ENCODE data around the gene RMC1. TPM values are rescaled to one million over a fixed set of nuclear protein-coding genes. Genes with fewer than 3 reads are reported as not detected.
A peak's percentile ranks its signal among the peaks of the same experiment; 100 is the strongest.

The RMC1 gene
- total RNA-seq, 1 donor from 2014 or later: 28.3 TPM

DNA sequence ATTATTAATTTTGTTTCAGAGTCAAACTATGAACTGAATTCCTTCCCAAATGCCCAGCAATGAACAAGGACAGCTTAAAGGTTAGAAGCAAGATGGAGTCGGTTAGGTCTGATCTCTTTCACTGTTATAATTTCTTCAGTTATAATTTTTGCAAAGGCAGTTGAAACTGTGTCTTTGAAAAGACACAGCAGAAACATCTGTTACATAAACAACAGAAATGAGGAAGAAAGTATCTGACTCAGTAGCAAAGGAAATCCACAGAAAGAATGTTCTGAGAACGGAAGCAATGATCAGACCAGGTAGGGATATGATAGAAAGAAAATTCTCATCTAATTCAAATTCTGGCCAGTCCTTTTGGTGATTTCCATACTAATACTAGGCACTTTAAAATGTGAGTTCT, 5.2 kb upstream of the RMC1 start:
- Mint-ChIP-seq H3K4me3 (ENCODE audit: unreplicated experiment) (no peak overlapping the region), H3K9me3 (ENCODE audit: unreplicated experiment) (no peaks in the 10 kb centered on the region), H3K27me3 (ENCODE audit: low read depth, unreplicated experiment) (peaks cover 2% of the 10 kb centered on the region), H3K36me3 (ENCODE audit: low read depth, unreplicated experiment) (no peaks in the 10 kb centered on the region), H3K27ac (ENCODE audit: unreplicated experiment) (no peak overlapping the region), H3K4me1 (ENCODE audit: low read depth, unreplicated experiment) (peaks cover 18% of the 10 kb centered on the region)
- Histone ChIP-seq H3K4me1 (ENCODE audit: insufficient read depth, low read length) (peaks cover 6% of the 10 kb centered on the region), H3K9me3 (ENCODE audit: insufficient read depth, low read depth, low read length) (no peaks in the 10 kb centered on the region), H3K4me3 (ENCODE audit: insufficient read depth, low read depth, low read length) (no peak overlapping the region), H3K36me3 (ENCODE audit: insufficient read depth, low read length) (no peaks in the 10 kb centered on the region), H3K27ac (ENCODE audit: low read depth, low read length) (no peak overlapping the region), H2AFZ (ENCODE audit: low read depth, low read length) (no peak overlapping the region), H4K20me1 (ENCODE audit: insufficient read depth, low read length) (no peaks in the 10 kb centered on the region), H3K4me2 (ENCODE audit: low read length) (no peak overlapping the region), H3K9ac (ENCODE audit: low read length) (no peak overlapping the region), H3K27me3 (ENCODE audit: insufficient read depth, low read length) (no peaks in the 10 kb centered on the region), H3K79me2 (ENCODE audit: insufficient read depth, low read length) (no peaks in the 10 kb centered on the region)
- DNase-seq (ENCODE audit: low read depth) (no peak), FAIRE-seq (no peak)
- TF ChIP-seq, protein P1, sequence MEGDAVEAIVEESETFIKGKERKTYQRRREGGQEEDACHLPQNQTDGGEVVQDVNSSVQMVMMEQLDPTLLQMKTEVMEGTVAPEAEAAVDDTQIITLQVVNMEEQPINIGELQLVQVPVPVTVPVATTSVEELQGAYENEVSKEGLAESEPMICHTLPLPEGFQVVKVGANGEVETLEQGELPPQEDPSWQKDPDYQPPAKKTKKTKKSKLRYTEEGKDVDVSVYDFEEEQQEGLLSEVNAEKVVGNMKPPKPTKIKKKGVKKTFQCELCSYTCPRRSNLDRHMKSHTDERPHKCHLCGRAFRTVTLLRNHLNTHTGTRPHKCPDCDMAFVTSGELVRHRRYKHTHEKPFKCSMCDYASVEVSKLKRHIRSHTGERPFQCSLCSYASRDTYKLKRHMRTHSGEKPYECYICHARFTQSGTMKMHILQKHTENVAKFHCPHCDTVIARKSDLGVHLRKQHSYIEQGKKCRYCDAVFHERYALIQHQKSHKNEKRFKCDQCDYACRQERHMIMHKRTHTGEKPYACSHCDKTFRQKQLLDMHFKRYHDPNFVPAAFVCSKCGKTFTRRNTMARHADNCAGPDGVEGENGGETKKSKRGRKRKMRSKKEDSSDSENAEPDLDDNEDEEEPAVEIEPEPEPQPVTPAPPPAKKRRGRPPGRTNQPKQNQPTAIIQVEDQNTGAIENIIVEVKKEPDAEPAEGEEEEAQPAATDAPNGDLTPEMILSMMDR (IDR thresholded peaks at IDR 0.05; ENCODE audit: insufficient read depth, low read depth, low read length): no peak

DNA sequence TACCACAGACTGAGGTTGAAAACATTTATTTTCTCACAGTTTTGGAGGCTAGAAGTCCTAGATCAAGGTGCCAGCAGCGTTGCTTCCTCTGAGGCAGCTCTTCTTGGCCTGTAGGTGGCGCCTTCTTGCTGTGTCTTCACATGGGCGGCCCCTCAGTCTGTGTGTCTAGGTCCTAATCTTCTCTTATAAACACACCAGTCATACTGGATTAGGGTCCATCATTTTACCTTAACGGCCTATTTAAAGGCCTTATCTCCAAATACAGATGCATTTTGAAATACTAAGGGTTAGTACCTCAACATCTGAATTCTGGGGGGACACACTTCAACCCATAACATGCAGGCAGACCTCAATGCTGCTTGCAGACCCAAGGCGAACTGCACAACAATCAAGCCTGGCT, 4.4 kb upstream of the RMC1 start:
- Mint-ChIP-seq H3K27ac (ENCODE audit: unreplicated experiment) (peak overlapping the region; percentile 2), H3K9me3 (ENCODE audit: unreplicated experiment) (no peaks in the 10 kb centered on the region), H3K27me3 (ENCODE audit: low read depth, unreplicated experiment) (peaks cover 2% of the 10 kb centered on the region), H3K4me1 (ENCODE audit: low read depth, unreplicated experiment) (peaks cover 18% of the 10 kb centered on the region), H3K4me3 (ENCODE audit: unreplicated experiment) (no peak overlapping the region), H3K36me3 (ENCODE audit: low read depth, unreplicated experiment) (no peaks in the 10 kb centered on the region)
- Histone ChIP-seq H3K4me3 (ENCODE audit: insufficient read depth, low read depth, low read length) (no peak overlapping the region), H3K36me3 (ENCODE audit: insufficient read depth, low read length) (no peaks in the 10 kb centered on the region), H3K27me3 (ENCODE audit: insufficient read depth, low read length) (no peaks in the 10 kb centered on the region), H3K27ac (ENCODE audit: low read depth, low read length) (no peak overlapping the region), H3K4me1 (ENCODE audit: insufficient read depth, low read length) (peaks cover 7% of the 10 kb centered on the region), H3K4me2 (ENCODE audit: low read length) (no peak overlapping the region), H2AFZ (ENCODE audit: low read depth, low read length) (peak overlapping the region; percentile 2), H3K9ac (ENCODE audit: low read length) (no peak overlapping the region), H3K9me3 (ENCODE audit: insufficient read depth, low read depth, low read length) (no peaks in the 10 kb centered on the region), H4K20me1 (ENCODE audit: insufficient read depth, low read length) (no peaks in the 10 kb centered on the region), H3K79me2 (ENCODE audit: insufficient read depth, low read length) (peaks cover 5% of the 10 kb centered on the region)
- DNase-seq (ENCODE audit: low read depth): peak; percentile 52
- no peak for TF ChIP-seq EZH2 (IDR thresholded peaks at IDR 0.05; ENCODE audit: insufficient read depth, low read length)
- TF ChIP-seq, protein P1 (IDR thresholded peaks at IDR 0.05; ENCODE audit: insufficient read depth, low read depth, low read length): peak; percentile 83
- FAIRE-seq: no peak

DNA sequence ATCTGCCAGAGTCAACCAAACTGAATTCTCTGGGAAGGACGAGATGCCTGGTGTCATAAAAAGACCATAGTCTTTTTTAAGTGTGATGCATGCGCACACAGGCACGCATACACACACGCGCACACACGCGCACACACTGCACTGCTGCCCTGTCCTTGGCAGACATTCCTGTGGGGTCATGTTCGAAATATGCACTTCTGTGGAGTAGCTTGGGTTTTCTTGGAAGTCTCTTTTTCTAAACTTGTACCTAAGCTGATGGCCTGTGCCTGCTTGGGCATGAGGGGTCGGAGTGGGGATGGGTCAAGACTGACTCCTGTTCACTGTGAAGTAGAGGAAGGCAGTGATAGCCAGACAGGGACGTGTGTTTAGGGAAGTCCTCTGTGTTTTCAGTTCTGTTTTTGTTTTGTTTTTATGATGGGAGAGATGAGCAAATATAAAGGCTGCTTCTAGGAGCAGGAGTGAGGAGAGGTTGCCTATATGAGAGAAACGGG, 4.0 kb upstream of the RMC1 start:
- Histone ChIP-seq H3K79me2 (ENCODE audit: insufficient read depth, low read length) (peaks cover 8% of the 10 kb centered on the region), H3K9me3 (ENCODE audit: insufficient read depth, low read depth, low read length) (no peaks in the 10 kb centered on the region), H4K20me1 (ENCODE audit: insufficient read depth, low read length) (peaks cover 4% of the 10 kb centered on the region), H3K36me3 (ENCODE audit: insufficient read depth, low read length) (no peaks in the 10 kb centered on the region), H3K27ac (ENCODE audit: low read depth, low read length) (no peak overlapping the region), H3K9ac (ENCODE audit: low read length) (no peak overlapping the region), H3K4me1 (ENCODE audit: insufficient read depth, low read length) (peaks cover 11% of the 10 kb centered on the region), H2AFZ (ENCODE audit: low read depth, low read length) (peak overlapping the region; percentile 2), H3K27me3 (ENCODE audit: insufficient read depth, low read length) (no peaks in the 10 kb centered on the region), H3K4me2 (ENCODE audit: low read length) (no peak overlapping the region), H3K4me3 (ENCODE audit: insufficient read depth, low read depth, low read length) (no peak overlapping the region)
- Mint-ChIP-seq H3K27me3 (ENCODE audit: low read depth, unreplicated experiment) (peaks cover 2% of the 10 kb centered on the region), H3K36me3 (ENCODE audit: low read depth, unreplicated experiment) (no peaks in the 10 kb centered on the region), H3K4me1 (ENCODE audit: low read depth, unreplicated experiment) (peaks cover 18% of the 10 kb centered on the region), H3K9me3 (ENCODE audit: unreplicated experiment) (no peaks in the 10 kb centered on the region), H3K4me3 (ENCODE audit: unreplicated experiment) (no peak overlapping the region), H3K27ac (ENCODE audit: unreplicated experiment) (peak overlapping the region; percentile 2)
- DNase-seq (ENCODE audit: low read depth) (peak; percentile 44), FAIRE-seq (no peak)
- no peak for TF ChIP-seq EZH2 (IDR thresholded peaks at IDR 0.05; ENCODE audit: insufficient read depth, low read length)
- TF ChIP-seq, protein P1 (IDR thresholded peaks at IDR 0.05; ENCODE audit: insufficient read depth, low read depth, low read length): no peak

Data from astrocyte (in vitro differentiated cells and primary cell).